Lung (tissue), 12 donors: ENCODE results near the gene ZFP92. TPM values are rescaled to one million over a fixed set of nuclear protein-coding genes. Genes with fewer than 3 reads are reported as not detected.
"Not testable (repeated sequence)": the region's sequence is repeated elsewhere in the genome, so short reads cannot be mapped to it uniquely, and the experiment has no call there.

Experiments
- ATAC-seq: fragments of 200-7000 bp; cut with Tn5 transposase; one replicate; pipeline ENCODE4 v1.9.1; 2020; ENCODE audit warnings: moderate number of reproducible peaks; ENCODE audit not compliant: insufficient read depth, low FRiP score
- DNase-seq, 3 donors: peaks; one replicate each; pipeline ENCODE4 v3.0.0-alpha.2; 2013 to 2017
- H3K27ac ChIP-seq, 2 donors: one replicate each; pipeline ENCODE4 v1.5.1; 2013; ENCODE audit warnings: mild to moderate bottlenecking in 2 of 2, moderate library complexity in 2 of 2, control low read depth in 1 of 2, inconsistent platforms in 1 of 2, low read depth in 1 of 2, low read length in 1 of 2
- H3K27me3 ChIP-seq, 3 donors: one replicate each; pipeline ENCODE4 v1.5.1; 2013; ENCODE audit warnings: low read length in 2 of 3; ENCODE audit not compliant: control insufficient read depth in 3 of 3, insufficient read depth in 3 of 3
- H3K36me3 ChIP-seq, 4 donors: one replicate each; pipeline ENCODE4 v1.5.1; 2013; ENCODE audit warnings: low read length in 4 of 4, mild to moderate bottlenecking in 1 of 4, moderate library complexity in 1 of 4; ENCODE audit not compliant: control insufficient read depth in 4 of 4, insufficient read depth in 4 of 4
- H3K4me1 ChIP-seq, 5 donors: one replicate each; pipeline ENCODE4 v1.5.1; 2013; ENCODE audit warnings: low read length in 5 of 5, mild to moderate bottlenecking in 2 of 5, moderate library complexity in 1 of 5; ENCODE audit not compliant: control insufficient read depth in 5 of 5, insufficient read depth in 5 of 5
- H3K4me3 ChIP-seq: one replicate; pipeline ENCODE4 v1.5.1; 2013; ENCODE audit warnings: mild to moderate bottlenecking, control low read depth, moderate library complexity
- H3K9ac ChIP-seq, 2 donors: one replicate each; pipeline ENCODE4 v1.5.1; 2013; ENCODE audit warnings: low read length in 2 of 2, control low read depth in 1 of 2; ENCODE audit not compliant: insufficient read depth in 1 of 2
- H3K9me3 ChIP-seq, 4 donors: one replicate each; pipeline ENCODE4 v1.5.1; 2013; ENCODE audit warnings: low read length in 3 of 4, mild to moderate bottlenecking in 1 of 4, moderate library complexity in 1 of 4; ENCODE audit not compliant: control insufficient read depth in 4 of 4, insufficient read depth in 3 of 4
- CTCF ChIP-seq: IDR thresholded peaks from 2 replicates; pipeline ENCODE4 v1.5.1; 2012; ENCODE audit warnings: mild to moderate bottlenecking; ENCODE audit errors: control extremely low read depth, extremely low read depth
- WGBS, 2 donors: extraction: QIAGEN DNeasy Blood & Tissue Kit; methylation state at CpG; one replicate each; pipeline ENCODE4 v1.1.7; 2013; 5-methylcytosine and 5-hydroxymethylcytosine counted together
- polyA plus RNA-seq, 2 donors: library from polyadenylated mRNA; stranded (reverse); fragments of 200-250 nt; gene quantifications; one replicate each; pipeline ENCODE4 v1.2.1, GENCODE V29; 2013
- total RNA-seq, 2 donors: library from RNA; depleted of rRNA in 1 of 2; stranded (reverse); fragments of >200 nt in 1 of 2; gene quantifications; one replicate each; pipeline ENCODE4 v1.2.1, GENCODE V29; 2014 to 2021
- donor health status: control.
- donor health status: control.
- donor health status: Bipolar disorder and iron deficiency.
- donor health status: healthy.
- donor health status: DM: yes; HTN: yes; CAD: no.

The ZFP92 gene
- total and polyA plus RNA-seq, 4 donors: 0.69 to 3.6 (median 1.5) TPM

- ATAC-seq: no peak
- Histone ChIP-seq H3K27me3 (no peaks in the 10 kb centered on the region), H3K9me3 (peaks cover 0 to 12% (median 0%) of the 10 kb centered on the region in 4 donors), H3K4me3 (no peak overlapping the region), H3K4me1 (peaks cover 0 to 16% (median 3%) of the 10 kb centered on the region in 5 donors), H3K27ac (no peak overlapping the region), H3K9ac (peak overlapping the region in 1 of 2 donors; percentile 14), H3K36me3 (no peaks in the 10 kb centered on the region)
- DNase-seq: no peak
- TF ChIP-seq CTCF: no peak
- WGBS, 2 donors: 86 to 89% methylated on average over 3 of the region's 3 CpGs
Measured at GRCh38 chrX:153382563-153383482, 28.4 kb upstream of the ZFP92 start.

GRCh38 chrX:153384390-153384789 is 26.9 kb upstream of the ZFP92 start:
- ATAC-seq (no peak), DNase-seq (no peak)
- Histone ChIP-seq H3K27ac (no peak overlapping the region), H3K4me1 (peaks cover 0 to 16% (median 3%) of the 10 kb centered on the region in 5 donors), H3K9ac (no peak overlapping the region), H3K27me3 (no peaks in the 10 kb centered on the region), H3K36me3 (no peaks in the 10 kb centered on the region), H3K4me3 (no peak overlapping the region), H3K9me3 (peaks cover 0 to 2% (median under 1%) of the 10 kb centered on the region in 4 donors)
- TF ChIP-seq CTCF: no peak
- 83 to 99% methylated on average over 6 of the region's 6 CpGs for WGBS, 2 donors

- not testable (repeated sequence) for H3K4me3 ChIP-seq, DNase-seq, ATAC-seq, H3K36me3 ChIP-seq, H3K27me3 ChIP-seq, H3K9me3 ChIP-seq, H3K27ac ChIP-seq, H3K9ac ChIP-seq
- H3K4me1 ChIP-seq: peaks cover 0 to 10% (median 0%) of the 10 kb centered on the region in 5 donors
- WGBS, 2 donors: 68 to 100% methylated on average over 2 of the region's 2 CpGs
Measured at GRCh38 chrX:153384973-153385372, 26.3 kb upstream of the ZFP92 start.

GRCh38 chrX:153386097-153386496 is 25.2 kb upstream of the ZFP92 start:
- no peak for DNase-seq
- Histone ChIP-seq H3K9ac (no peak overlapping the region), H3K4me3 (no peak overlapping the region), H3K9me3 (peaks cover 0 to 7% (median 2%) of the 10 kb centered on the region in 4 donors), H3K27ac (no peak overlapping the region), H3K4me1 (peaks cover 0 to 5% (median 0%) of the 10 kb centered on the region in 5 donors), H3K27me3 (no peaks in the 10 kb centered on the region), H3K36me3 (no peaks in the 10 kb centered on the region)
- no peak for TF ChIP-seq CTCF
- WGBS, 2 donors: 72 to 78% methylated on average over 5 of the region's 5 CpGs
- ATAC-seq: no peak
